ENCODE data around the gene AKT3. TPM values are rescaled to one million over a fixed set of nuclear protein-coding genes. Genes with fewer than 3 reads are reported as not detected.

Gene AKT3
- polyA plus RNA-seq, 1 donor (not counting 4 experiments of a cell fraction or from before 2014, with no cell fraction given), result 2.9 TPM

DNA sequence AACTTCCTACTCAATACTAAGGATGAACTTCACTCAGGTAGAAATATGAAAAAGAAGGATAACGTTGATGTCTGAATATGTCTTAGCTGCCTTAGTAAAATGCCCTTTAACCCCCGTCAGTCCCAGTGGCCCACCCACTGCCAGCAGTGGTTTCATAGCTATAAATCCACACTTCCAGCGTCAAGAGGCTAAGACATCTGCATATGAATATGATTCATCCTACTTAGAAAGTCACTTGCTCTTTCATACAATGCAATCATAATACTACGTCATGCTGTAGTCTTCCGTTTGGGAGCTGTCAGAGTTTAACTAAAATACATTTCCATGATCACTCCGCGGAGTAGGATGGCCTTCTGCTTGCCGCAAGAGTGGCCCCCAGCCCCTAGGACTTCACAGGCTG is 346.9 kb downstream of the AKT3 start:
- dilution Hi-C loops (cut with MboI; ENCODE audit: extremely low pct_ligation_motif_present, low sequenced_read_pairs), result no loop called here
- no peaks in the 10 kb centered on the region for H3K27me3 ChIP-seq (ENCODE audit: control insufficient read depth, extremely low read depth, insufficient read depth, low read length)
- H3K4me3 ChIP-seq (ENCODE audit: control insufficient read depth in 2 of 3, extremely low read depth in 1 of 3, insufficient read depth in 2 of 3, low read depth in 1 of 3, low read length in 3 of 3), result no peak overlapping the region
- FAIRE-seq (no peak), DNase-seq (ENCODE audit: low read depth, low spot score) (no peak)
- H3K36me3 ChIP-seq (ENCODE audit: control insufficient read depth in 2 of 2, extremely low read depth in 1 of 2, insufficient read depth in 2 of 2, low read length in 2 of 2), result no peaks in the 10 kb centered on the region
- H3K4me1 ChIP-seq (ENCODE audit: control insufficient read depth, extremely low read depth, insufficient read depth, low read length), result peaks cover 8% of the 10 kb centered on the region
- no peak overlapping the region for H3K4me2 ChIP-seq (ENCODE audit: control insufficient read depth, extremely low read depth, insufficient read depth, low read depth, low read length)
- no peak overlapping the region for H3K27ac ChIP-seq (ENCODE audit: control insufficient read depth, insufficient read depth, low read length)
- no peaks in the 10 kb centered on the region for H4K20me1 ChIP-seq (ENCODE audit: control insufficient read depth, extremely low read depth, insufficient read depth, low read length)
- H3K9me1 ChIP-seq (ENCODE audit: control insufficient read depth, extremely low read depth, insufficient read depth, low read length), result no peaks in the 10 kb centered on the region
- TF ChIP-seq, protein P1, sequence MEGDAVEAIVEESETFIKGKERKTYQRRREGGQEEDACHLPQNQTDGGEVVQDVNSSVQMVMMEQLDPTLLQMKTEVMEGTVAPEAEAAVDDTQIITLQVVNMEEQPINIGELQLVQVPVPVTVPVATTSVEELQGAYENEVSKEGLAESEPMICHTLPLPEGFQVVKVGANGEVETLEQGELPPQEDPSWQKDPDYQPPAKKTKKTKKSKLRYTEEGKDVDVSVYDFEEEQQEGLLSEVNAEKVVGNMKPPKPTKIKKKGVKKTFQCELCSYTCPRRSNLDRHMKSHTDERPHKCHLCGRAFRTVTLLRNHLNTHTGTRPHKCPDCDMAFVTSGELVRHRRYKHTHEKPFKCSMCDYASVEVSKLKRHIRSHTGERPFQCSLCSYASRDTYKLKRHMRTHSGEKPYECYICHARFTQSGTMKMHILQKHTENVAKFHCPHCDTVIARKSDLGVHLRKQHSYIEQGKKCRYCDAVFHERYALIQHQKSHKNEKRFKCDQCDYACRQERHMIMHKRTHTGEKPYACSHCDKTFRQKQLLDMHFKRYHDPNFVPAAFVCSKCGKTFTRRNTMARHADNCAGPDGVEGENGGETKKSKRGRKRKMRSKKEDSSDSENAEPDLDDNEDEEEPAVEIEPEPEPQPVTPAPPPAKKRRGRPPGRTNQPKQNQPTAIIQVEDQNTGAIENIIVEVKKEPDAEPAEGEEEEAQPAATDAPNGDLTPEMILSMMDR (optimal IDR thresholded peaks at IDR 0.05 in 1 of 3, IDR thresholded peaks at IDR 0.05 in 1 of 3, conservative IDR thresholded peaks at IDR 0.05 in 1 of 3; ENCODE audit: extremely low read depth in 1 of 3, insufficient read depth in 2 of 3, low read length in 3 of 3), result no peak
- TF ChIP-seq EZH2 (IDR thresholded peaks at IDR 0.05; ENCODE audit: low read length), result no peak
- H3K79me2 ChIP-seq (ENCODE audit: control insufficient read depth, insufficient read depth, low read length), result no peaks in the 10 kb centered on the region
- H3K9me3 ChIP-seq (ENCODE audit: control insufficient read depth, low read depth, low read length), result no peaks in the 10 kb centered on the region
- no peak overlapping the region for H2AFZ ChIP-seq (ENCODE audit: control insufficient read depth, low read length)
- H3K9ac ChIP-seq (ENCODE audit: control insufficient read depth, extremely low read depth, insufficient read depth, low read length), result no peak overlapping the region

DNA sequence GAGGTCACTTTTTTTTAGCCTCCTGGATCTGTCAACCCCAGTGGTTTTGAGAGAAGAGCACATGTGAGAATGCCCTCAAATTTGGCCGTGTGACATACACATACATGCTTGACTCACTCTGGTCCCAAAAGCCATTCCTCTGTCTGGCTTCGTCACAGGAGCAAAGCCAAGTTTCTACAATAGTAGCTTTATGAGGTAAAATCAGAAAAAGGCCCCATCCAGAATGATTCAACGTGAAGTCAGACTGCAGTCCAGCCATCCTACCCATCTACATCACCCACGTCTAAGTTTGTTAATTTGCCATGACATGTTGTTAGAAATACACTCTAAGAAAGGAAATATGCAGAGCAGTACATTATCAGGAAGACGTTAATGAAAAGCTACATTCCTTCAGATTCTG is 349.0 kb downstream of the AKT3 start:
- TF ChIP-seq EZH2 (IDR thresholded peaks at IDR 0.05; ENCODE audit: low read length), result no peak
- TF ChIP-seq, protein P1 (optimal IDR thresholded peaks at IDR 0.05 in 1 of 3, IDR thresholded peaks at IDR 0.05 in 1 of 3, conservative IDR thresholded peaks at IDR 0.05 in 1 of 3; ENCODE audit: extremely low read depth in 1 of 3, insufficient read depth in 2 of 3, low read length in 3 of 3), result no peak
- Histone ChIP-seq H4K20me1 (ENCODE audit: control insufficient read depth, extremely low read depth, insufficient read depth, low read length) (no peaks in the 10 kb centered on the region), H3K4me1 (ENCODE audit: control insufficient read depth, extremely low read depth, insufficient read depth, low read length) (peaks cover 8% of the 10 kb centered on the region), H2AFZ (ENCODE audit: control insufficient read depth, low read length) (no peak overlapping the region), H3K27me3 (ENCODE audit: control insufficient read depth, extremely low read depth, insufficient read depth, low read length) (no peaks in the 10 kb centered on the region), H3K27ac (ENCODE audit: control insufficient read depth, insufficient read depth, low read length) (no peak overlapping the region), H3K9me1 (ENCODE audit: control insufficient read depth, extremely low read depth, insufficient read depth, low read length) (no peaks in the 10 kb centered on the region), H3K9me3 (ENCODE audit: control insufficient read depth, low read depth, low read length) (no peaks in the 10 kb centered on the region), H3K4me2 (ENCODE audit: control insufficient read depth, extremely low read depth, insufficient read depth, low read depth, low read length) (no peak overlapping the region), H3K9ac (ENCODE audit: control insufficient read depth, extremely low read depth, insufficient read depth, low read length) (no peak overlapping the region), H3K79me2 (ENCODE audit: control insufficient read depth, insufficient read depth, low read length) (peaks cover 3% of the 10 kb centered on the region), H3K4me3 (ENCODE audit: control insufficient read depth in 2 of 3, extremely low read depth in 1 of 3, insufficient read depth in 2 of 3, low read depth in 1 of 3, low read length in 3 of 3) (no peak overlapping the region), H3K36me3 (ENCODE audit: control insufficient read depth in 2 of 2, extremely low read depth in 1 of 2, insufficient read depth in 2 of 2, low read length in 2 of 2) (no peaks in the 10 kb centered on the region)
- DNase-seq (ENCODE audit: low read depth, low spot score), result no peak
- dilution Hi-C loops (cut with MboI; ENCODE audit: extremely low pct_ligation_motif_present, low sequenced_read_pairs), result no loop called here
- peak; percentile 81 for FAIRE-seq
